Adrenal gland (tissue), 12 donors: ENCODE results near the gene KCTD19. TPM values are rescaled to one million over a fixed set of nuclear protein-coding genes. Genes with fewer than 3 reads are reported as not detected.

ENCODE experiments used
- DNase-seq, 7 donors: peaks; one replicate each; pipeline ENCODE4 v3.0.0-alpha.2; 2019 to 2020
- H3K27ac ChIP-seq, 5 donors: fragments of 200-600 bp; sonication (generic) in 4 of 5; 1 replicate in 3 of 5; 2 replicates in 2 of 5; pipeline versions ENCODE4 v1.5.1 to v1.8.0; 2016 to 2020; ENCODE audit warnings: mild to moderate bottlenecking in 1 of 5
- H3K27me3 ChIP-seq: fragments of 200-600 bp; 2 replicates; pipeline ENCODE4 v1.8.0; 2021
- H3K36me3 ChIP-seq, 2 donors: fragments of 200-600 bp; replicated peaks in 1 of 2; 1 replicate in 1 of 2; 2 replicates in 1 of 2; pipeline versions ENCODE4 v1.5.1 to v1.8.0; 2018 to 2022
- H3K4me1 ChIP-seq, 2 donors: fragments of 200-600 bp; replicated peaks in 1 of 2; 1 replicate in 1 of 2; 2 replicates in 1 of 2; pipeline versions ENCODE4 v1.5.1 to v1.8.0; 2018 to 2021
- H3K4me3 ChIP-seq, 4 donors: fragments of 200-600 bp; sonication (generic) in 3 of 4; one replicate each; pipeline ENCODE4 v1.5.1; 2016 to 2018
- H3K9me3 ChIP-seq, 3 donors: fragments of 200-600 bp; sonication (generic) in 1 of 3; replicated peaks in 1 of 3; 1 replicate in 2 of 3; 2 replicates in 1 of 3; pipeline versions ENCODE4 v1.5.1 to v1.8.0; 2016 to 2021
- POLR2A ChIP-seq, 2 donors: fragments of 450-650 bp; IDR thresholded peaks; one replicate each; pipeline ENCODE4 v1.6.1; 2017; ENCODE audit warnings: antibody characterized with exemption in 2 of 2, mild to moderate bottlenecking in 2 of 2, moderate library complexity in 1 of 2
- WGBS, 4 donors: extraction: QIAGEN DNeasy Blood & Tissue Kit in 2 of 4; methylation state at CpG; one replicate each; pipeline versions ENCODE4 v1.1.5 to v1.1.7; 2013 to 2017; 5-methylcytosine and 5-hydroxymethylcytosine counted together
- intact Hi-C, 2 donors: fragments of 100-400 bp; cut with DNase I; formaldehyde crosslinking; loops; one replicate each; pipeline versions ENCODE4 v1.14.1 to v1.15.0; 2022 to 2023
- polyA plus RNA-seq, 3 donors: library from polyadenylated mRNA; stranded (reverse); fragments of 200-250 nt in 2 of 3; fragments of 350-450 nt in 1 of 3; fragmentation: Illumina TruSeq in 1 of 3; extraction: RNeasy Lipid Tissue Mini Kit (QIAGEN cat#74804) in 1 of 3; gene quantifications; one replicate each; pipeline ENCODE4 v1.2.3, GENCODE V29; 2013 to 2014
- total RNA-seq, 9 donors: library from RNA; depleted of rRNA in 4 of 9; stranded (reverse); fragments of >200 nt in 4 of 9; fragments of 120-200 nt in 1 of 9; fragmentation: NEBNext Ultra II Directional in 1 of 9; extraction: Animal tissue kit (Norgen Biotek cat#: 25700) in 1 of 9; gene quantifications; one replicate each; pipeline versions ENCODE4 v1.1.0 to v1.2.4, GENCODE V29; 2013 to 2023
- TF ChIP-seq, protein P1 (sequence below), 6 experiments: fragments of 450-650 bp in 4 of 6; fragments of 200-600 bp in 2 of 6; sonication (generic) in 1 of 6; IDR thresholded peaks; 1 replicate in 5 of 6; 2 replicates in 1 of 6; pipeline versions ENCODE4 v1.5.1 to v1.8.0; 2016 to 2021; ENCODE audit warnings: antibody characterized with exemption in 6 of 6, mild to moderate bottlenecking in 2 of 6, moderate library complexity in 1 of 6
- donor health status: healthy with polysubstance abuse.
- donor health status: Bipolar disorder and iron deficiency.
- donor health status: DM: yes; HTN: yes; CAD: no.
- donor health status: DM: no; HTN: no; CAD: no.
- donor health status: DM: no; HTN: no; CAD: no.
- donor health status: DM: yes; HTN: yes; CAD: no.

The KCTD19 gene
- total and polyA plus RNA-seq, 12 donors: 0.04 to 3.2 (median 0.18) TPM; not detected in 7

- no peaks in the 10 kb centered on the region for H3K4me1 ChIP-seq
- peak in 1 of 7 donors; percentile 1 for DNase-seq
- intact Hi-C loops: no loop called here
- no peak overlapping the region for H3K27ac ChIP-seq
- no peaks in the 10 kb centered on the region for H3K36me3 ChIP-seq
- H3K27me3 ChIP-seq: peaks cover 5% of the 10 kb centered on the region
- WGBS, 4 donors: 74 to 94% (median 88%) methylated on average over 3 of the region's 3 CpGs
- H3K9me3 ChIP-seq: no peaks in the 10 kb centered on the region
- no peak for TF ChIP-seq POLR2A (IDR thresholded peaks at IDR 0.05)
- TF ChIP-seq, protein P1, sequence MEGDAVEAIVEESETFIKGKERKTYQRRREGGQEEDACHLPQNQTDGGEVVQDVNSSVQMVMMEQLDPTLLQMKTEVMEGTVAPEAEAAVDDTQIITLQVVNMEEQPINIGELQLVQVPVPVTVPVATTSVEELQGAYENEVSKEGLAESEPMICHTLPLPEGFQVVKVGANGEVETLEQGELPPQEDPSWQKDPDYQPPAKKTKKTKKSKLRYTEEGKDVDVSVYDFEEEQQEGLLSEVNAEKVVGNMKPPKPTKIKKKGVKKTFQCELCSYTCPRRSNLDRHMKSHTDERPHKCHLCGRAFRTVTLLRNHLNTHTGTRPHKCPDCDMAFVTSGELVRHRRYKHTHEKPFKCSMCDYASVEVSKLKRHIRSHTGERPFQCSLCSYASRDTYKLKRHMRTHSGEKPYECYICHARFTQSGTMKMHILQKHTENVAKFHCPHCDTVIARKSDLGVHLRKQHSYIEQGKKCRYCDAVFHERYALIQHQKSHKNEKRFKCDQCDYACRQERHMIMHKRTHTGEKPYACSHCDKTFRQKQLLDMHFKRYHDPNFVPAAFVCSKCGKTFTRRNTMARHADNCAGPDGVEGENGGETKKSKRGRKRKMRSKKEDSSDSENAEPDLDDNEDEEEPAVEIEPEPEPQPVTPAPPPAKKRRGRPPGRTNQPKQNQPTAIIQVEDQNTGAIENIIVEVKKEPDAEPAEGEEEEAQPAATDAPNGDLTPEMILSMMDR (IDR thresholded peaks at IDR 0.05): no peak
- H3K4me3 ChIP-seq: no peak overlapping the region
Measured at GRCh38 chr16:67263201-67263600, 63.3 kb downstream of the KCTD19 start.

DNA sequence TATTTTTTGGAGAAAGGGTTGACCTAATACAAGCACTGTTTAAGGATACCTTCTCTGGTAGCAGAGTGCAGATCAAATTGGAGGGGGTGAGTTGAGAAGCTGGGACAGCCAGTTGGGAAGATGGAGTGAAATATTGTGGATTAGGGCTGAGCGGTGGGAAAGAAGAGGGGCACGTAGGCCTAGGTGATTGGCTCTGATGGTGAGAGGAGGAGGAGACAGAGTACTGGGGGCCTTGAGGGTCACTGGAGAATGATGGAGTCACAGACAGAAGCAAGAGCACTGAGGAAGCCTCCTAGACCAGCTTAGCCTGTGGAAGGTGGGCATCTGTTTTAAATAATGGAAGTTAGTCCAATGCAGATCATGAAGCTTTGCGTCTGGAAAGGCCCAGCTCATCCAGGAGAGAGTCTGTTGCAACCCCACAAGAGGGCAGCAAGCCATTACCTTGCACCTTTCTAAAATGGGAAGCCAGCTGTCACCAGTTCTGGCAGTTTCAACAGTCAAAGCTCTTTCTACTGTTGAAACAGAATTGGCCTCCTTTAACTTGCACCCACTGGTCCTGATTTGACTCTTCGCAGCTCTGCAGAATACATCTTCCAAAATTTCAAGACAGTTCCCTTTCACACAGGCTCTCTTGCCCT lies 66.0 kb downstream of the KCTD19 start:
- no peak overlapping the region for H3K4me3 ChIP-seq
- intact Hi-C loops: no loop called here
- peak in 5 of 7 donors; percentile 42 to 66 (median 59) for DNase-seq

GRCh38 chr16:67259705-67260104 lies 66.8 kb downstream of the KCTD19 start:
- Histone ChIP-seq H3K36me3 (no peaks in the 10 kb centered on the region), H3K27me3 (peaks cover 5% of the 10 kb centered on the region), H3K4me1 (no peaks in the 10 kb centered on the region), H3K9me3 (no peaks in the 10 kb centered on the region), H3K4me3 (no peak overlapping the region), H3K27ac (no peak overlapping the region)
- 83 to 90% (median 88%) methylated on average over 10 to 12 of the region's 12 CpGs for WGBS, 4 donors
- intact Hi-C loops: no loop called here
- no peak for TF ChIP-seq POLR2A (IDR thresholded peaks at IDR 0.05)
- TF ChIP-seq, protein P1 (IDR thresholded peaks at IDR 0.05): no peak
- no peak for DNase-seq

More for the DNA sequence above, 66.0 kb downstream of the KCTD19 start:
- WGBS, 4 donors: 76 to 86% (median 80%) methylated on average over 4 of the region's 4 CpGs
- H3K9me3 ChIP-seq: no peaks in the 10 kb centered on the region
- H3K27me3 ChIP-seq: peaks cover 5% of the 10 kb centered on the region
- TF ChIP-seq POLR2A (IDR thresholded peaks at IDR 0.05): no peak
- TF ChIP-seq, protein P1 (IDR thresholded peaks at IDR 0.05): peak; percentile 19 to 56 (median 48)
- H3K4me1 ChIP-seq: no peaks in the 10 kb centered on the region
- H3K27ac ChIP-seq: no peak overlapping the region
- H3K36me3 ChIP-seq: no peaks in the 10 kb centered on the region

- Histone ChIP-seq H3K9me3 (no peaks in the 10 kb centered on the region), H3K36me3 (no peaks in the 10 kb centered on the region), H3K27me3 (peaks cover 3% of the 10 kb centered on the region), H3K4me3 (no peak overlapping the region), H3K27ac (no peak overlapping the region), H3K4me1 (no peaks in the 10 kb centered on the region)
- no peak for TF ChIP-seq POLR2A (IDR thresholded peaks at IDR 0.05)
- TF ChIP-seq, protein P1 (IDR thresholded peaks at IDR 0.05): no peak
- DNase-seq: peak in 2 of 7 donors; percentile 17 to 39
- WGBS, 4 donors: 59 to 89% (median 63%) methylated on average over 3 to 11 of the region's 11 CpGs
- intact Hi-C loops: no loop called here
Measured at GRCh38 chr16:67258161-67258835, 68.2 kb downstream of the KCTD19 start.
